GM12892 (cell line): ENCODE results near the gene RAB33B.
A peak's percentile ranks its signal among the peaks of the same experiment; 100 is the strongest.

Experiments used
- DNase-seq: peaks from one replicate; pipeline ENCODE4 v3.0.0; 2011; ENCODE audit not compliant: insufficient read length
- FAIRE-seq: peaks from 2 replicates; lab custom pipeline; 2011; peaks lifted over from hg19 to GRCh38; lab: Jason Lieb, UNC
- POLR2A ChIP-seq: IDR thresholded peaks from 2 replicates; pipeline ENCODE4 v1.6.1; 2011; ENCODE audit warnings: low read depth, low read length, control low read depth
- POLR2AphosphoS5 ChIP-seq: IDR thresholded peaks from 2 replicates; pipeline ENCODE4 v1.6.1; 2011; ENCODE audit warnings: low read depth, low read length, control low read depth
- TAF1 ChIP-seq: IDR thresholded peaks from 2 replicates; pipeline ENCODE4 v1.6.1; 2011; ENCODE audit warnings: low read depth, mild to moderate bottlenecking, control low read depth, low read length, borderline replicate concordance

Gene RAB33B

DNA sequence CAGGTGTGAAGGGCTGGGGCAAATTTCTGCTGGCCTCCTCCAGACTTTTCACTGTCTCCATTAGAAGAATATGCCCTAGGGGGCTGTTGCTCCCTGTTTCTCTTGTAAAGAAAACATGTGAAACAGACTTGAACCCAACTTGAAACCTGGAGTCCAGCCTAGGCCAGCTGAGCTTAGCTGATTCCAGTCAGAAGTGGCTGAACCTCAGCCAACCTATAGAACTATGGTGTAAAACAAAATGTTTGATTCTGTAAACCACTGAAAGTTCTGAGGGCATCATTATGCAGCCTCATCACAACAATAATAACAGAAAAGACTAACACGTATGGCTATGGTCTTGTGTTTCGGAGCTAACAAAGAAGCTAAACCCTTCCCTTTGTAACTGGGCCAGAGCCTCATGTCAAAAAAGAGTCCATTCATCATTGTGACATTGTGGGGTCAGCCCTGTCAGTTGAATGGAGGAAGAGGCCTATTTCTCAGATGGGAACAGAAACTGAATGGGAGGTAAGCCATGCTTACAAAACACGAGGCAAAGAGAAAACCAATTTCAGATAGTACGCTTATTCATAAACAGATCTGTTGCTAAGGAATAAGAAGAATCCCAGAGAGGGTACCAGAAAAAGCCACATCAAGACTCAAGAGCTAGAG, 68.0 kb downstream of the RAB33B start:
- DNase-seq (no peak), FAIRE-seq (peak; percentile 24)
- TF ChIP-seq POLR2A, result no peak
- TF ChIP-seq POLR2AphosphoS5, result no peak
- no peak for TF ChIP-seq TAF1

DNA sequence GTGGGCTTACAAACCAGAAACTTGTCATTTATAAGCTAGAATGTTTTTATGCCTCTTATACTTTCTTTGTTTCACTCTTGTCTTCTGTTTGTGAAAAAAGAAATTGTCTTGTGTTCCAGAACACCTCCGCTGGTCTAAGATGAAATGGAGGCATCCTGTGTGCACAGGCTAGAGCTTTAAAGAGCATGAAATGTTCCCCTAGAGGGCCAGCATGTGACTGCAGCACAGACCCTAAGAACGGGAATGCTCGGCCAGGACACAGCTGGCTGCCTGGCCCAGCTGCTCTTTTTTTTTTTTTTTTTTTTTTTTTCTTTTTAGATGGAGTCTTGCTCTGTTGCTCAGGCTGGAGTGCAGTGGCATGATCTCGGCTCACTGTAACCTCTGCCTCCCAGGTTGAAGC, 68.5 kb downstream of the RAB33B start:
- FAIRE-seq, result no peak
- no peak for DNase-seq
- TF ChIP-seq TAF1, result no peak
- no peak for TF ChIP-seq POLR2AphosphoS5
- no peak for TF ChIP-seq POLR2A

DNA sequence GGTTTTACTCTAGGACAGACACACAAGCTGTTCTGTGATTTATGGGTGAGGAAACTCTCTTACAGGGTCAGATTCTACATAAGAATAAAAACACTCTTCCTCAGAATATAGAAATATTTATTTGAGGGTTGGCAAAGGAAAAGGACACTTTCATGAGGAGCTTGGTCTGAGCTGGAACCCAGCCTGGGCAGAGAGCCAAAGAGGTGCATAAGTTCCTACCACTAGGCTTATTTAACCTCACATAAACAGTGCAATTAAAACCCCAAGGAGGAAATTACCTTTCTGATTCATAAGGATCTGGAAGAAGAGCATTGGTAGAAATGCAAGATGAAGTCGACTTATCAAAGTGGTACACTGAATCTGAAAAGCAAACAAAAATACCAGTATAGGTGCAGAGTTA, 69.2 kb downstream of the RAB33B start:
- DNase-seq, result no peak
- TF ChIP-seq POLR2A, result no peak
- no peak for TF ChIP-seq POLR2AphosphoS5
- TF ChIP-seq TAF1, result no peak
- FAIRE-seq, result no peak

DNA sequence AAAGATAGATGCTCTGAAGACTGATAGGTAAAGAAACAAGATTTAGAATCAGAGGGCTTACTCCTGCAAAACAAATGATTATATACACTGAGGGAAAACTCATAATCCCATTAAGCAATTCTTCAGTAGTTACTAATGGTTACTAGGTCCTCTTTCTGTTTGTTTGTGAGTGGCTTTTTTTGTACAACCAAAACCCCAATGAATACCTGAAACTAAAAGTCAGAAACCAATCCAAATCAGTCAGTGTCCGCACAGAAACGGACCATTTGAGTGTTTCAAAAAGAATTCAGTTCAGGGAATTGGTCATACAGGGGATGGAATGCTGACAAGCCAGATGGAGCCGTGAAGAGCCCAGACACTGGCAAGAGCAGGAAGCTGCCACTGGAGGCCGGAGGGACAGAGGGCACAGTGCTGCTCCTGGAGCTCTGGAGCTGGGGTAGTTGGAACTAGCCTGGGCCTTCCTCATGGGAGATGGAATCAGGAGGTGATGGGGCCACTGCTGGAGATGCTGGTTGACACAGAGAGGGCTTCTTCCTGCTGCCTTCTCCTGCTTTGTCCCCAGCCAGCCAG, 70.2 kb downstream of the RAB33B start:
- no peak for FAIRE-seq
- TF ChIP-seq POLR2AphosphoS5, result no peak
- no peak for TF ChIP-seq POLR2A
- no peak for TF ChIP-seq TAF1
- DNase-seq, result no peak

DNA sequence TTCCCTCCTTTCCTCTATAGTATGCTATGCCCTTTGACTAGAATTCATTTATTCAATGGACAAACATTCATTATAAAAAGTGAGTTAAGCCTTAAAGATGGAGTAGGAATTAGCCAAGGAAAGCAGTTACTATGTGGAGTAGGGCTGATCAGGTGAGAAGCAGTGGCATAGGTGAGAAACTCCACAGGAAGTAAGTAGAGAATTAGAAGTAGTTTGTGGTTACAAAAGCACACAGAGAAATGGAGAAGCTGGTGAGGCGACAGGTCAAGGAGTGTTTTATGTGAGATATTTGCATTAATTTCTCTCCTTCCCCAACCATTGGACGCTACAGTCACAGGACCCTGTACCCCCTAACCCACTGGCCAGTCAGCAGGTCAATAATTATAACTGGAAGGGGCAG, 71.5 kb downstream of the RAB33B start:
- no peak for DNase-seq
- TF ChIP-seq POLR2A, result no peak
- TF ChIP-seq POLR2AphosphoS5, result no peak
- no peak for TF ChIP-seq TAF1
- no peak for FAIRE-seq
